NCI-H1436 (cell line): ENCODE results near the gene MEF2C.

ENCODE experiments used
- DNase-seq: peaks from one replicate; lab custom pipeline; 2025; lab: John Stamatoyannopoulos, UW

Gene MEF2C

GRCh38 chr5:88688156-88688983 lies 194.6 kb downstream of the MEF2C start:
- DNase-seq: no peak

GRCh38 chr5:88687373-88687911 lies 195.5 kb downstream of the MEF2C start:
- no peak for DNase-seq

GRCh38 chr5:88686726-88687125 lies 196.3 kb downstream of the MEF2C start:
- no peak for DNase-seq

GRCh38 chr5:88685591-88686541 lies 197.1 kb downstream of the MEF2C start:
- no peak for DNase-seq

GRCh38 chr5:88683506-88684135 lies 199.4 kb downstream of the MEF2C start:
- DNase-seq: peak; percentile 38

- no peak for DNase-seq
Observed at GRCh38 chr5:88682881-88683361, 200.1 kb downstream of the MEF2C start.

- no peak for DNase-seq
Observed at GRCh38 chr5:88682131-88682530, 200.9 kb downstream of the MEF2C start.

- DNase-seq: no peak
Observed at GRCh38 chr5:88681211-88681803, 201.7 kb downstream of the MEF2C start.

GRCh38 chr5:88680253-88681132 lies 202.5 kb downstream of the MEF2C start:
- peak; percentile 48 for DNase-seq

GRCh38 chr5:88679638-88680037 lies 203.3 kb downstream of the MEF2C start:
- DNase-seq: no peak

GRCh38 chr5:88678770-88679381 lies 204.1 kb downstream of the MEF2C start:
- no peak for DNase-seq

GRCh38 chr5:88677943-88678769 lies 204.8 kb downstream of the MEF2C start:
- no peak for DNase-seq

GRCh38 chr5:88677376-88677895 lies 205.5 kb downstream of the MEF2C start:
- DNase-seq: no peak

- no peak for DNase-seq
Observed at GRCh38 chr5:88676637-88677375, 206.2 kb downstream of the MEF2C start.

- no peak for DNase-seq
Observed at GRCh38 chr5:88675708-88676636, 207.0 kb downstream of the MEF2C start.

- DNase-seq: no peak
Observed at GRCh38 chr5:88675168-88675707, 207.7 kb downstream of the MEF2C start.
